ENCODE results near the gene KDM4B. TPM values are rescaled to one million over a fixed set of nuclear protein-coding genes. Genes with fewer than 3 reads are reported as not detected.

Gene KDM4B
- total and polyA plus RNA-seq, 9 of the 15 experiments (the other 6 are each of a cell fraction or from before 2014, with no cell fraction given), result 0.21 to 29.9 (median 7.3) TPM

- in situ Hi-C loops (cut with MboI) (no loop called here), intact Hi-C loops (cut with micrococcal nuclease) (no loop called here)
- Histone ChIP-seq H3K4me1 (replicated peaks in 1 of 2; ENCODE audit: control insufficient read depth in 2 of 2, insufficient read depth in 2 of 2, low read length in 2 of 2) (peaks cover 20 to 57% of the 10 kb centered on the region in 2 experiments; a peak in 4 of 5 replicates), H3K36me3 (ENCODE audit: control insufficient read depth, insufficient read depth, low read length) (peaks cover 8% of the 10 kb centered on the region; the same call in 2 of the 3 replicates), H3K4me2 (ENCODE audit: insufficient read depth, low read length) (peak overlapping the region; percentile 89; the same call in 1 of the 2 replicates), H3K4me3 (peak overlapping the region; percentile 61; the same call in 1 of the 2 replicates), H3K27ac (ENCODE audit: extremely low read depth, low read depth, low read length) (peak overlapping the region; percentile 40; the same call in 1 of the 3 replicates), H3K27me3 (ENCODE audit: control insufficient read depth in 2 of 2, insufficient read depth in 2 of 2, low read length in 2 of 2) (no peaks in the 10 kb centered on the region; a peak in 1 of 5 replicates), H2AFZ (ENCODE audit: low read depth, low read length) (no peak overlapping the region), H4K20me1 (replicated peaks; ENCODE audit: control insufficient read depth, insufficient read depth, low read length) (peaks cover 48% of the 10 kb centered on the region), H3K9me1 (ENCODE audit: control insufficient read depth, insufficient read depth, low read length) (peaks cover 12% of the 10 kb centered on the region), H3K9me3 (replicated peaks; ENCODE audit: control insufficient read depth, insufficient read depth, low read depth, low read length) (no peaks in the 10 kb centered on the region), H3K9ac (ENCODE audit: insufficient read depth in 1 of 2, low read depth in 2 of 2, low read length in 2 of 2) (peak overlapping the region in 1 of 2 experiments; percentile 96; a peak in 2 of 4 replicates), H3K79me2 (ENCODE audit: control insufficient read depth, insufficient read depth, low read length) (peaks cover 72% of the 10 kb centered on the region)
- CTCF ChIA-PET (ENCODE audit: low intra/inter-chr PET ratio), result no interaction called here
- BruUV-seq (replicated peaks), result no TSS peak
- POLR2A ChIA-PET, result interaction anchor here (0.6 to 3.2 kb wide), 4 partner anchors 11 to 441 kb away, joined by 3 to 10 read pairs (median 3); no protein-coding TSS in a partner anchor
- DNase-seq (ENCODE audit: extremely low read depth in 1 of 4, low spot score in 3 of 4), result no peak
- ATAC-seq, result no peak
- TF ChIP-seq, protein P1, sequence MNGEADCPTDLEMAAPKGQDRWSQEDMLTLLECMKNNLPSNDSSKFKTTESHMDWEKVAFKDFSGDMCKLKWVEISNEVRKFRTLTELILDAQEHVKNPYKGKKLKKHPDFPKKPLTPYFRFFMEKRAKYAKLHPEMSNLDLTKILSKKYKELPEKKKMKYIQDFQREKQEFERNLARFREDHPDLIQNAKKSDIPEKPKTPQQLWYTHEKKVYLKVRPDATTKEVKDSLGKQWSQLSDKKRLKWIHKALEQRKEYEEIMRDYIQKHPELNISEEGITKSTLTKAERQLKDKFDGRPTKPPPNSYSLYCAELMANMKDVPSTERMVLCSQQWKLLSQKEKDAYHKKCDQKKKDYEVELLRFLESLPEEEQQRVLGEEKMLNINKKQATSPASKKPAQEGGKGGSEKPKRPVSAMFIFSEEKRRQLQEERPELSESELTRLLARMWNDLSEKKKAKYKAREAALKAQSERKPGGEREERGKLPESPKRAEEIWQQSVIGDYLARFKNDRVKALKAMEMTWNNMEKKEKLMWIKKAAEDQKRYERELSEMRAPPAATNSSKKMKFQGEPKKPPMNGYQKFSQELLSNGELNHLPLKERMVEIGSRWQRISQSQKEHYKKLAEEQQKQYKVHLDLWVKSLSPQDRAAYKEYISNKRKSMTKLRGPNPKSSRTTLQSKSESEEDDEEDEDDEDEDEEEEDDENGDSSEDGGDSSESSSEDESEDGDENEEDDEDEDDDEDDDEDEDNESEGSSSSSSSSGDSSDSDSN (IDR thresholded peaks at IDR 0.05; ENCODE audit: borderline replicate concordance in 1 of 2, low read depth in 2 of 2, low read length in 2 of 2), result no peak
- TF ChIP-seq SPI1 (IDR thresholded peaks at IDR 0.05; ENCODE audit: borderline replicate concordance, low read depth, low read length), result peak; percentile 35; the same call in 1 of the 2 replicates
- no peak for TF ChIP-seq MTA2 (IDR thresholded peaks at IDR 0.05; ENCODE audit: low read depth)
- TF ChIP-seq XRCC3 (IDR thresholded peaks at IDR 0.05), result no peak
- TF ChIP-seq, protein P2, sequence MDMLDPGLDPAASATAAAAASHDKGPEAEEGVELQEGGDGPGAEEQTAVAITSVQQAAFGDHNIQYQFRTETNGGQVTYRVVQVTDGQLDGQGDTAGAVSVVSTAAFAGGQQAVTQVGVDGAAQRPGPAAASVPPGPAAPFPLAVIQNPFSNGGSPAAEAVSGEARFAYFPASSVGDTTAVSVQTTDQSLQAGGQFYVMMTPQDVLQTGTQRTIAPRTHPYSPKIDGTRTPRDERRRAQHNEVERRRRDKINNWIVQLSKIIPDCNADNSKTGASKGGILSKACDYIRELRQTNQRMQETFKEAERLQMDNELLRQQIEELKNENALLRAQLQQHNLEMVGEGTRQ (CRISPR knock-in tag; IDR thresholded peaks at IDR 0.05), result no peak
- 83% methylated on average over 14 of the region's 19 CpGs for WGBS (ENCODE audit: insufficient coverage, low coverage, missing lambda C conversion rate)
- no peak for FAIRE-seq
These were observed 3.0 kb downstream of the KDM4B start for GRCh38 chr19:4971816-4972495.
